K562 (cell line): ENCODE data around the gene LRRIQ4. TPM values are rescaled to one million over a fixed set of nuclear protein-coding genes. Genes with fewer than 3 reads are reported as not detected.

Experiments used
- CTBP1 ChIP-seq: fragments of 450-650 bp; IDR thresholded peaks from 2 replicates; pipeline ENCODE4 v1.6.1; 2016; ENCODE audit warnings: borderline replicate concordance
- ESRRA ChIP-seq: fragments of 450-650 bp; IDR thresholded peaks from 2 replicates; pipeline ENCODE4 v1.6.1; 2014; ENCODE audit warnings: low read depth, mild to moderate bottlenecking, moderate library complexity, borderline replicate concordance
- HMG20B ChIP-seq: fragments of 250-450 bp; sonication (Bioruptor Pico); IDR thresholded peaks from 2 replicates; pipeline ENCODE4 v1.5.0; 2021; ENCODE audit warnings: mild to moderate bottlenecking
- KDM4B ChIP-seq, 2 experiments: fragments of 450-650 bp in 1 of 2; sonication (generic) in 1 of 2; IDR thresholded peaks; 2 replicates each; pipeline ENCODE4 v1.6.1; 2016 to 2017; ENCODE audit warnings: borderline replicate concordance in 2 of 2, antibody characterized with exemption in 1 of 2, low read depth in 1 of 2, mild to moderate bottlenecking in 1 of 2
- MAZ ChIP-seq, 2 experiments: fragments of 450-650 bp in 1 of 2; sonication (generic) in 1 of 2; formaldehyde crosslinking; IDR thresholded peaks in 1 of 2; conservative IDR thresholded peaks in 1 of 2; 2 replicates each; pipeline versions ENCODE4 v1.4.0 to v1.5.0; 2020; ENCODE audit warnings: mild to moderate bottlenecking in 1 of 2, missing genetic modification reagents in 1 of 2
- MCM5 ChIP-seq: fragments of 450-650 bp; IDR thresholded peaks from 2 replicates; pipeline ENCODE4 v1.6.1; 2016; ENCODE audit warnings: low read depth
- NFATC3 ChIP-seq: fragments of 450-650 bp; IDR thresholded peaks from 2 replicates; pipeline ENCODE4 v1.6.1; 2017; ENCODE audit warnings: mild to moderate bottlenecking
- ZFPM2 ChIP-seq: fragments of 250-450 bp; sonication (Bioruptor Pico); IDR thresholded peaks from 2 replicates; pipeline ENCODE4 v1.5.1; 2022; ENCODE audit warnings: mild to moderate bottlenecking
- ZNF395 ChIP-seq: fragments of 200-800 bp; sonication (Bioruptor generic); IDR thresholded peaks from 2 replicates; pipeline ENCODE4 v1.6.1; 2017; ENCODE audit warnings: missing genetic modification characterization, missing compliant biosample characterization
- ZNF407 ChIP-seq: fragments of 450-650 bp; IDR thresholded peaks from 2 replicates; pipeline ENCODE4 v1.6.1; 2016; ENCODE audit warnings: low read depth
- polyA plus RNA-seq, 8 experiments: library from polyadenylated mRNA; depleted of rRNA in 4 of 8; stranded (reverse) in 5 of 8; unstranded in 3 of 8; fragments of >200 nt; fragmentation: Nextera tagmentation in 2 of 8; fragmentation: Illumina TruSeq in 1 of 8; extraction: Ambion mirVana in 2 of 8; extraction: Trizol in 1 of 8; gene quantifications; 2 replicates each; pipeline versions ENCODE4 v1.2.1 to v1.2.3, GENCODE V29; 2011 to 2014; ENCODE audit warnings: inconsistent platforms in 1 of 8, missing spikeins in 1 of 8
- total RNA-seq, 7 experiments: library from RNA; depleted of rRNA in 6 of 7; stranded (reverse); fragments of >200 nt in 6 of 7; fragmentation: Illumina TruSeq in 2 of 7; extraction: Trizol in 2 of 7; gene quantifications; 2 replicates each; pipeline versions ENCODE4 v1.2.1 to v1.2.3, GENCODE V29; 2011 to 2021; ENCODE audit warnings: low replicate concordance in 1 of 7
- TF ChIP-seq, protein P1 (sequence below): fragments of 250-450 bp; sonication (Bioruptor Pico); IDR thresholded peaks from 2 replicates; pipeline ENCODE4 v1.4.0; 2020; ENCODE audit warnings: borderline replicate concordance
- TF ChIP-seq, protein P2 (sequence below): fragments of 250-450 bp; sonication (Bioruptor Pico); IDR thresholded peaks from 2 replicates; pipeline ENCODE4 v1.4.0; 2020; ENCODE audit warnings: mild to moderate bottlenecking, moderate library complexity

Gene LRRIQ4
- total and polyA plus RNA-seq, 9 of the 15 experiments (the other 6 are each of a cell fraction or from before 2014, with no cell fraction given), result not detected

- TF ChIP-seq ZNF407, result no peak
- TF ChIP-seq NFATC3, result no peak
- TF ChIP-seq KDM4B (IDR thresholded peaks at IDR 0.05; ENCODE audit: borderline replicate concordance in 2 of 2, low read depth in 1 of 2), result no peak
- TF ChIP-seq MCM5, result no peak
- TF ChIP-seq ESRRA, result peak; percentile 8; the same call in 1 of the 2 replicates
- TF ChIP-seq HMG20B (CRISPR knock-in tag), result no peak
- 0 out of 2 replicates have a peak, but pooled peaks have one; percentile 20 for TF ChIP-seq CTBP1
- TF ChIP-seq ZNF395, result 0 out of 2 replicates have a peak, but pooled peaks have one; percentile 27
- TF ChIP-seq, protein P1, sequence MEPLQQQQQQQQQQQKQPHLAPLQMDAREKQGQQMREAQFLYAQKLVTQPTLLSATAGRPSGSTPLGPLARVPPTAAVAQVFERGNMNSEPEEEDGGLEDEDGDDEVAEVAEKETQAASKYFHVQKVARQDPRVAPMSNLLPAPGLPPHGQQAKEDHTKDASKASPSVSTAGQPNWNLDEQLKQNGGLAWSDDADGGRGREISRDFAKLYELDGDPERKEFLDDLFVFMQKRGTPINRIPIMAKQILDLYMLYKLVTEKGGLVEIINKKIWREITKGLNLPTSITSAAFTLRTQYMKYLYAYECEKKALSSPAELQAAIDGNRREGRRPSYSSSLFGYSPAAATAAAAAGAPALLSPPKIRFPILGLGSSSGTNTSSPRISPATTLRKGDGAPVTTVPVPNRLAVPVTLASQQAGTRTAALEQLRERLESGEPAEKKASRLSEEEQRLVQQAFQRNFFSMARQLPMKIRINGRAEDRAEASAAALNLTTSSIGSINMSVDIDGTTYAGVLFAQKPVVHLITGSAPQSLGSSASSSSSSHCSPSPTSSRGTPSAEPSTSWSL (CRISPR knock-in tag), result no peak
- no peak for TF ChIP-seq ZFPM2 (CRISPR knock-in tag)
- TF ChIP-seq, protein P2, sequence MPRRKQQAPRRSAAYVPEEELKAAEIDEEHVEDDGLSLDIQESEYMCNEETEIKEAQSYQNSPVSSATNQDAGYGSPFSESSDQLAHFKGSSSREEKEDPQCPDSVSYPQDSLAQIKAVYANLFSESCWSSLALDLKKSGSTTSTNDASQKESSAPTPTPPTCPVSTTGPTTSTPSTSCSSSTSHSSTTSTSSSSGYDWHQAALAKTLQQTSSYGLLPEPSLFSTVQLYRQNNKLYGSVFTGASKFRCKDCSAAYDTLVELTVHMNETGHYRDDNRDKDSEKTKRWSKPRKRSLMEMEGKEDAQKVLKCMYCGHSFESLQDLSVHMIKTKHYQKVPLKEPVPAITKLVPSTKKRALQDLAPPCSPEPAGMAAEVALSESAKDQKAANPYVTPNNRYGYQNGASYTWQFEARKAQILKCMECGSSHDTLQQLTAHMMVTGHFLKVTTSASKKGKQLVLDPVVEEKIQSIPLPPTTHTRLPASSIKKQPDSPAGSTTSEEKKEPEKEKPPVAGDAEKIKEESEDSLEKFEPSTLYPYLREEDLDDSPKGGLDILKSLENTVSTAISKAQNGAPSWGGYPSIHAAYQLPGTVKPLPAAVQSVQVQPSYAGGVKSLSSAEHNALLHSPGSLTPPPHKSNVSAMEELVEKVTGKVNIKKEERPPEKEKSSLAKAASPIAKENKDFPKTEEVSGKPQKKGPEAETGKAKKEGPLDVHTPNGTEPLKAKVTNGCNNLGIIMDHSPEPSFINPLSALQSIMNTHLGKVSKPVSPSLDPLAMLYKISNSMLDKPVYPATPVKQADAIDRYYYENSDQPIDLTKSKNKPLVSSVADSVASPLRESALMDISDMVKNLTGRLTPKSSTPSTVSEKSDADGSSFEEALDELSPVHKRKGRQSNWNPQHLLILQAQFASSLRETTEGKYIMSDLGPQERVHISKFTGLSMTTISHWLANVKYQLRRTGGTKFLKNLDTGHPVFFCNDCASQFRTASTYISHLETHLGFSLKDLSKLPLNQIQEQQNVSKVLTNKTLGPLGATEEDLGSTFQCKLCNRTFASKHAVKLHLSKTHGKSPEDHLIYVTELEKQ, result no peak
- TF ChIP-seq MAZ (CRISPR knock-in tag; conservative IDR thresholded peaks at IDR 0.05 in 1 of 2, IDR thresholded peaks at IDR 0.05 in 1 of 2), result peak in 1 of 2 experiments; percentile 62; a peak in 1 of 4 replicates
These were observed 48.3 kb upstream of the LRRIQ4 start (continued) for GRCh38 chr3:169764312-169764881.
